ENCODE measurements around the gene CPSF4.
"Not testable (repeated sequence)": the region's sequence is repeated elsewhere in the genome, so short reads cannot be mapped to it uniquely, and the experiment has no call there.

The CPSF4 gene

DNA sequence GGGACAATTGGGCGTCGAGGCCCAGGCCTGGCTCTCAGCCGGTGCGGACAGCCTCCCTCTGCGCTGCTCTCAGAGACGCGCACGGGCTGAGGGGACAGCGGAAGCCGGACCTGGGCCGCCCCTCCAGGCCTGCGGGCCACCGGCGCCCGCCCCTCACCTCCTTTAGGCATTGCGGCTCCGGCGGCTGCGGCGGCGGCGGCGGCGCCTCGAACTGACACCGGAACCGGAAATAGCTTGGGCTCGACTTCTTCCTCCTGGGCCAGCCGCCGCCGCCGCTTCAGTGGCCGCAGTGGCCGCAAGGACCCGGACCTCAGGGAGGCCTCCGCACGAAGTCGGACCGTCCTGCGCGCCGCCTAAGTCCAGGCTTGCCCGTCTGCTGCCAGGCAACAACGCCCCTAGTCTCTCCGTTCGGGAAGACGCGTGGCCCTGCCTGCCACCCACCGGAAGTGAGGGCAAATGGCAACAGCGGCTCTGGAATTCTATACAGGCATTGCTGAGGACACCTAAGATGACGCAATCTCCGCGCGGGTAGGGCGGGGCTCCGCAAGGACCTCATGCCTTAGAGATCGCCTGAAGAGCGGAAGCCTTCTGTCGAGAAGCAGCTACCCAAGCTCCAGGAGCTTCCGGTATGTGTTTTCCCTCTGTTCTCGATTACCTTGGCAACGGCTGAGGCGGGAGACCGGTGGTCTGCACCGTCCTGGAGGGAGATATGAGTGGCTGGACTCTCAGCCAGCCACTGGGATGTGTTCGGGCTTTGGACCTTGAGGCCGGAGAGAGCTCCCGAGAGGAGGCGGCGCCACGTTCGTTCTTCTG, 30.2 kb upstream of the CPSF4 start, which contains the start of the genes BUD31 and PDAP1:
Gene BUD31, plus strand, starts transcription at position 591 of the 813 bp plus-strand sequence. CDS start 2,124 bp downstream, outside the sequence.
Gene PDAP1, minus strand, starts transcription at position 219 of the 813 bp plus-strand sequence. Its CDS starts 49 bp downstream, at position 170.
- DNase-seq: peak; percentile 92

DNA sequence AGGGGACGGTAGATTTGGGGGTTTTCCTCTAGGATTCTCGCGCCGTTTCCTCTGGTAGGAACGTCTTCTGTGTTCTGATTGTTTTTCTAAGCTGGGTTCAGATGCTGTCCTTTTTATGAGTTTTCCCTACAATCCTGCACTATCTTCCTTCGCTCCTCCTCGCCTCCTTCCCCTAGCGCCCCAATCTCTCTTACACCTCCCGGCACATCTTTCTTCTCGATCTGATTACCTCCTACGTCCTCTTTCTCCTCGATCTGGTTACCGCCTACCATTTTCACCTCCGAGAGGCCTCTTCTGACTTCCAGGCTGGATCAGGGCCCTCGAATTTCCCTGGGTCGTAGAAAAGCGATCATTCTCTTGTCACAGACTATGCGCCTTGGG, 29.6 kb upstream of the CPSF4 start:
- no peak for DNase-seq

DNA sequence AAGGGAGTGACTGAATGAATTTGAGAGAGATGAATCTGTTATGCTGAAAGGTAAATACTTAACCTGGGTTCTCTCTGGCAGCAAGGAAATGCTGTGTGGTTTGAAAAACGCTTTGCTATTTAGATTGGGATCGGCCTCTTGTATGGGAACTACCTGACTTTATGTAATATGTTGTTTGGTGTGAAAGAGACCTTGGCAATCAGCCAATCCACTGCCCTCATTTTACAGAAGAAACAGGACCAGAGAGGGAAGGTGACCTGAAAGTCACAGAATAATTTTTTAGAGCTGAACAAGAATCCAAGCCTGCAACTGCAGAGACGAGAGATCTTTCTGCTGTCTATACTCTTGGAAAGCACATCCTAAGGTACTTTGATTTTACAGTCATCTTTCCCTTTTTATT, 28.9 kb upstream of the CPSF4 start:
- no peak for DNase-seq

DNA sequence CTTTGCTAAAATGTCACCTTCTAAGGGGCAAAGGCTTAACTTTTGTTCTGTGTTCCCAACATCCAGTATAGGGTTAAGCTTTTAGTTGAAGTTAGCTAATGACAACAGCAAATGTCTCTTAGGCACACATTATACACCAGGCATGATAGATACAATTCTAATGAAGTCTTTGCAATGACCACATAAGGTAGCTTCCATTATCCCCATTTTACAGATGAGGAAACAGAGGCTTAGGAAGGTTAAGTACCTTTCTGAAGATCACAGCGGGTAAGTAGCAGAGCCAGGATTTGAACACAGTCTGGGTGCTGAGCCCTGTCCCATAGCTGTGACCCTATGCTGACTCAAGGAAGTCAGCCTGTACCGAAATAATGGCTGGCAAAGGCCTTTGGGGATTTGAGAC, 28.1 kb upstream of the CPSF4 start:
- DNase-seq: no peak

DNA sequence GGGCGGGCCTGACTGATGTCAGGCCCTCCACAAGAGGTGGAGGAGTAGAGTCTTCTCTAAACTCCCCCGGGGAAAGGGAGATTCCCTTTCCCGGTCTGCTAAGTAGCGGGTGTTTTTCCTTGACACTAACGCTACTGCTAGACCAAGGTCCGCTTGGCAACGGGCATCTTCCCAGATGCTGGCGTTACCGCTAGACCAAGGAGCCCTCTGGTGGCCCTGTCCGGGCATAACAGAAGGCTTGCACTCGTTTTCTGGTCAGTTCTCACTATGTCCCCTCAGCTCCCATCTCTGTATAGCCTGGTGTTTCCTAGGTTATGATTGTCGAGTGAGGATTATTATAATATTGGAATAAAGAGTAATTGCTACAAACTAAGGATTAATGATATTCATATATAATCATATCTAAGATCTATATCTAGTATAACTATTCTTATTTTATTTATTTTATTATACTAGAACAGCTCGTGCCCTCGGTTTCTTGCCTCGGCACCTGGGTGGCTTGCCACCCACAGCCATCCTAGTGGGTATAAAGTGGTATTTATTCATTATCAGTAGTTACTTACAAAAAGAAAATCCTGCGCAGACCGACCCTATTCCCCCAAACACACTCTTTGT, 23.1 kb upstream of the CPSF4 start:
- DNase-seq: peak; percentile 61

DNA sequence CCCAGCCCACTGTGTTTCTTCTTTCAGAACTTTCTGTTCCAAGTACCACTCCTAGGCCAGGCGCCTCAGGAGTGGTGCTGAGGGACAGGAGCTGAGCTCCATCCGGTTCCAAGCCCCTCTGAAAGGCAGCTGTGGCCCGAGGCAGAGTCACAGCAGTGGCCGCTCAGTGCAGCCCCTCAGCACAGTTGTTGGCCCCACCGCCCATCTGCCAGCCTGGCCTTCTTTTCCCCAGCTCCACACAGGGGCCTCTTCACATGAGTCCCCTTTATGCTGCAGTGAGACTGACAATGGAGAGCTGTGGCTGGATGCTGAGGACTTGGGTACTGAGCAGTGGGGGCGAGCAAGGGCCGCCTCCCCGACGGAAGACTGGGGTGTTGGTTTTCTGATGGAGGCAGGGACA, 20.5 kb upstream of the CPSF4 start:
- no peak for DNase-seq

DNA sequence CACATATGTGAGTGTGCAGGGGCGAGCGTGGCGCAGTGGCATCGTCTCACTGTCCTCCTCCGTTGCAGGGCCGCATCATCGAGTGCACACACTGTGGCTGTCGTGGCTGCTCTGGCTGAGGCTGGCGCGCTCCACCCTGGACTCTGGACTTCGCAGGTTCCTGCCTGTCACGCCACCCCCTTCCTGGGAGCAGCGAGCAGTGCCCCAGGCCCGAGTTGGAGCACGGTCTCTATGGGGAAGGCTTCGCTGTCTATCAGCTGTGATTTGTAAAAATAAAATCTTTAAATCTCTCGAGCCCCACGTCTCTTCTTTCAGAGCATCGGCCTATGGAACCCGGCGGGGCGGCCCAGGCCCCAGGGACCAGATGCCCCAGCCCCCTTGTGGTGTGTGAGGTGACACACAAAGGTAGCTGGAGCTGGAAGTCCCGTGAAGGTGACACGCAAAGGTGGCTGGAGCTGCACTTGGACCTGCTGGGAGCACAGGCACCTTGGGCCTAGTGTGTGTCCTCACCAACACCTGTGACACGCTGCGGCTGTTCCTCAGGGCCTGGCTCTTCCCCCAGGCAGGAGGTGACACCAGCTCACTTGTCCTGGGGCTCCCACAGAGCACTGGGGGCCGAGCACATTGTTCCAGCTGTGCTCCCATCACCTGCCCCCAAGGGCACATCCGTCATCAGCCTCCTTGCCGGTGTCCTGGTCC, 19.3 kb upstream of the CPSF4 start:
- no peak for DNase-seq

DNA sequence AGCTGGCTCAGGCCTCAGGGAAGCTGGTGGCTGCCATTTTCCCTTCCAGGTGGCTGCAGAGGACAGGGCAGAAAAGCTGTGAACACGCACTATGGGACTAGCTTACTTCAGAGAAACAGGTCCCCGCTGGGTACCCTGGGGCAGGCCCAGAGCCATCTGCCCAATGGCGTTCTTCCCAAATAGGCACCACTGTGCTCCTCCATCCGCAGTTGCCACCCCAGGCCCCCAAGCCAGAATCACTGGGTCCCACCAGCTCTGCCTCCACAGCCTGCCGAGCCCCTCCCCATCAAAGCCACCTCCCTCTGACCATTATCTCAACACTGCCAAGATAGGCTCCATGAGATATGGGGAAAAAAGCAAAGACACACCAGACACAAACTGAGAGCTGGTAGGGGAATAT, 18.5 kb upstream of the CPSF4 start:
- DNase-seq: no peak

DNA sequence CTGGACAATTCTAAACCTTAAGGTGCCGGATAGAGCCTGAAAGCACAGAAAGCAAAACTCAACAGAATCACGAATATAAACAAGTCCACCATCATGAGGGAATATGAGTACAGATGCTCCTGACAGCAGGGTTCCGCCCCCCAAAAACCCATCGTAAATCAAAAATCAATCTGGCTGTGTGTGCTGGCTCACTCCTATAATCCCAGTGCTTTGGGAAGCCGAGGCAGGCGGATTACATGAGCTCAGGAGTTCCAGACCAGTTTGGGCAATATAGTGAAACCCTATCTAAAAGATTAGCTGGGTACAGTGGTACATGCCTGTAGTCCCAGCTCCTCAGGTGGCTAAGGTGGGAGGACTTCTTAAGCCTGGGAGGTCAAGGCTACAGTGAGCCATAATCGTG, 17.8 kb upstream of the CPSF4 start:
- no peak for DNase-seq

- DNase-seq: no peak
Observed at GRCh38 chr7:99422186-99422585, 16.6 kb upstream of the CPSF4 start.

- DNase-seq: no peak
Observed at GRCh38 chr7:99422625-99423024, 16.1 kb upstream of the CPSF4 start.

- DNase-seq: no peak
Observed at GRCh38 chr7:99424932-99425730, 13.6 kb upstream of the CPSF4 start.

- DNase-seq: no peak
Observed at GRCh38 chr7:99428972-99429566, 9.7 kb upstream of the CPSF4 start.

DNA sequence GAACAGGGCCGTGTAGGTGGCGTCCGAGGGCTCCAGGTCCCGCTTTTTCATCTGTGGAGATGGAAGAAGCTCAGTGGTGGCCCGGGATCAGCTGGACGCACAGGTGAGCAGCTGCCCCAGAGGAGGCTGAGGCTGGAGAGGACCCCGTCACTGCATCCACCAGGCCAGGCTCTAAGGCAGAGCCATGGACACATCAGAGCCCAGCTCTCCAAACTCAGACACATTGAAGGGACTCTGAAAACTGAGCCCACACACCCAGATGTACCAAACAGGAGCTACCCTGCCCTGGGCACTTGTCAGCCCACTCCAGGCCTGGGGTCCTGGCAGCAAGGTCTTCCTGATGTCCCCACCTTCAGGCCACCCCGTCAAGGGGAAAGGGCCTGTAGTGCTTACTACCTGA, 9.0 kb upstream of the CPSF4 start:
- no peak for DNase-seq

DNA sequence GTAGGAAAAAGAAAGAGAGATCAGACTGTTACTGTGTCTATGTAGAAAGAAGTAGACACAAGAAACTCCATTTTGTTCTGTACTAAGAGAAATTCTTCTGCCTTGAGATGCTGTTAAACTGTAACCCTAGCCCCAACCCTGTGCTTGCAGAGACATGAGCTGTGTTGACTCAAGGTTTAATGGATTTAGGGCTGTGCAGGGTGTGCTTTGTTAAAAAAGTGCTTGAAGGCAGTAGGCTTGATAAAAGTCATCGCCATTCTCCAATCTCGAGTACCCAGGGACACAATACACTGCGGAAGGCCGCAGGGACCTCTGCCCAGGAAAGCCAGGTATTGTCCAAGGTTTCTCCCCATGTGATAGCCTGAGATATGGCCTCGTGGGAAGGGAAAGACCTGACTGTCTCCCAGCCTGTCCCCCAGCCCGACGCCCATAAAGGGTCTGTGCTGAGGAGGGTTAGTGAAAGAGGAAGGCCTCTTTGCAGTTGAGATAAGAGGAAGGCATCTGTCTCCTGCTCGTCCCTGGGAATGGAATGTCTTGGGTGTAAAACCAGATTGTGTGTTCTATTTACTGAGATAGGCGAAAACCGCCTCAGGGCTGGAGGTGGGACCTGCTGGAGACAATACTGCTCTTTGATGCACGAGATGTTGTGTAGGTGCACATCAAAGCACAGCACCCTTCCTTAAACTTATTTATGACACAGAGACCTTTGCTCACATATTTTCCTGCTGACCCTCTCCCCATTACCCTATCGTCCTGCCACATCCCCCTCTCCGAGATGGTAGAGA, 6.8 kb upstream of the CPSF4 start:
- not testable (repeated sequence) for DNase-seq

DNA sequence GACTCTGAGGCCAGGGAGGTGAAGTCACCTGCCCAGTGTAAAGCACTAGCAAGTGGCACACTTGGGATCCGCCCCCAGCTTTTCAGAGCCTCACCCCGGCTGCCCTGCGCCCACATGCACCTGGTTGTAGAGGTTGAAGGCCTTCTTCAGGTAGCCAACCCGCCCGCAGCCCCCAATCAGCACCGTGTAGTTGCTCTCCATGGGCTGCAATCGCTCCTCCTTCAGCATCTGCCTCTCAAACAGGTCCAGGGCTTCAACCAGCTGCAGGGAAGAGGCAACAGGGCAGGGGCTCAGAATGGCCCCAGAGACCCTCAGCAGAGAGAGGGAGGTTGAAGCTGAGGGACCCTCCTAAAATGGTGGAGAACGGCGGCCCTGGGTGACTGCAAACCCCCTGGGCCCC, 5.6 kb upstream of the CPSF4 start:
- no peak for DNase-seq

DNA sequence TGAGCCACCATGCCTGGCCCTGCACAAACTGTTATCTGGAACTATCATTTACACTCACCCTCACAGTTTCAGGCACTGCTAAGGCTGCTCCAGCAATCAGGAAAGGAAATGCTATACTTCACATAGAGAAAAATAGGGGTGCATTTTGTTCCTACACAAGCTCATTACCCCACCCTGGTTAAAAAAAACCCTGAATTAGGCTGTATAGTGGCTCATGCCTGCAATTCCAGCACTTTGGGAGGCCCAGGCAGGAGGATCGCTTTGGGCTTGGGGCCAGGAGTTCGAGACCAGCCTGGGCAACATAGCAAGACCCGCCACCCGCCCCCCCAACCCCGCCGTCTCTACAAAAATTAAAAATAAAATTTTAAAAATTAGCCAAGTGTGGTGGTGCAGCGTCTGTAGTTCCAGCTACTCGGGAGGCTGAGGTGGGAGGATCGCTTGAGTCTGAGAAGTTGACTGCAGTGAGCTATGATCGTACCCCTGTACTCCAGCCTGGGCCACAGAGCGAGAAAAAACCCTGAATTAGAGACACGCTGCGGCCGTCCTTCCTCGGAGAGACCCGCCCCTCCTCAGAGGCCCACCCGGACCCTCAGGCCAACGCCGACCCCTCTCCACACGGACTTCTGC, 684 bp upstream of the CPSF4 start:
- DNase-seq: no peak

- peak; percentile 17 for DNase-seq
Observed at GRCh38 chr7:99440195-99440594, 1.5 kb downstream of the CPSF4 start.

DNA sequence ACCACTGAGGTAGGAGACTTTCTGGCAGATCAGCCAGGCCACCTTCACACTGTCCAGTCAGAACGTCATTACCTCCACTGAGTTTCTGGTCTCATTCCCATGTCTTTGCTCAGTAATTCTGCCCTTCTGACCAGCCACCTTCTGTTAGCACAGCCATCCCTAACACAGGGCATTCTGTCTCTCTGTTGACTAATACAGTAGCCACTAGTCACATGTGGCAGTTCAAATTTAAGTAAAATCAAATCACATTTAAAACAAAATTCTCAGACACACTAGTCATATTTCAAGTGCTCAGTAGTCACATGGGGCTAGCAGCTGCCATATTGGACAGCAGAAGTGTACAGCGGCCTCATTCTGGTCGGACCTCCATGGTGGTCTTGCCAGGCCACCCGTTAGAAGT, 7.4 kb downstream of the CPSF4 start:
- no peak for DNase-seq

DNA sequence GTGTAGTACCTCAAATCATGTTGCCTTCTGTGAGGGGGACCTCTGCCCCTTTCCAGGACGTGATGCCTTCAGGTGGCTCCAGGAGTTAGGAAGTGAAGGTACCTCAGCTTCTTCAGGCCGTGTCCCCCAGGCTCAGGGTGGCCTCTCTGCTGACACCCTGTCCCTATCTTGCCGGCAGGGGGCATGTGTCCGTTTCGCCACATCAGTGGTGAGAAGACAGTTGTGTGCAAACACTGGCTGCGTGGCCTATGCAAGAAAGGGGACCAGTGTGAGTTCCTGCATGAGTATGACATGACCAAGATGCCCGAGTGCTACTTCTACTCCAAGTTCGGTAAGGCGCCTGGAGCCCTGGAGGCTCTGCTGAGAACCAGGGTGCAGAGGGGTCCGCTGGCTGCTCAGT, 9.2 kb downstream of the CPSF4 start:
- DNase-seq: no peak

GRCh38 chr7:99448855-99449254, 10.1 kb downstream of the CPSF4 start:
- DNase-seq: no peak
